ENCODE results near the gene GADL1. TPM values are rescaled to one million over a fixed set of nuclear protein-coding genes. Genes with fewer than 3 reads are reported as not detected.

Gene GADL1
- polyA plus RNA-seq, 3 donors, result 2.3 to 4.2 (median 4.1) TPM

DNA sequence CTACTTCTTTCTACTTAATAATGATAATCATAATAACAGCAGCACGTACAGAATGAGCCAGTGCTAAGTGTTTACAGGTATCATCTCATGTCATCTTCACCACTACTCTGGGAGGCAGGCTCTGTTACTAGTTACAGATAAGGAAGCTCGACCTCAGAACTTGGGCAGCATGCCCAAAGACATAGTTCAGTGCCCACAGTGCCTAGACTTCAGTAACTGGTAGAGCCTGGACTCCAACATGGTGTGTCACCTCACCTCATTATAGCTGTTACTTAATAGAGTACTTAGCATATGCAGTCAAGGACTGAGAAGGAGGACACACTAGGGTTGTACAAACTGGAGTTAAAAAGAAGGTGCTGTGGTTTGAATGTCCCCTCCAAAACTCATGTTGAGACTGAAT lies 7.6 kb downstream of the GADL1 start:
- no peak for DNase-seq

DNA sequence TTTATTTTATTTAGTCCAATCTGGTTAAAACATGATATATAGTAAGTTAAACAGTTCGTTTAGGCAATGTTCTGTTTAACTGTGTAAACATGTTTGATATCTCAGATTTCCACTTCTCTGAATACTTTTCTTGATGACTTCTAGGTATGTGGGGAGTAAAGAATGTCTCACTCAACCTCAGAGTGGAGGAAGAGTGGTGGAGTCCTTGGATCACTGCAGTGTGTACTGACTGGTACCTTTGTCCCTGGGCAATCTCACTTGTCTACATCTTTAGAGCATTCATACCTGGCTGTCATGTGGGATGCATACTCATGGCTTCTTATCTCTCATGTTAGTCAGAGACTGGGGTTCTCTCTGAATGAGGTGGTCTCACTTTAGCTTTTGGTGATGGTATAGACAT lies 15.6 kb downstream of the GADL1 start:
- DNase-seq, result no peak

DNA sequence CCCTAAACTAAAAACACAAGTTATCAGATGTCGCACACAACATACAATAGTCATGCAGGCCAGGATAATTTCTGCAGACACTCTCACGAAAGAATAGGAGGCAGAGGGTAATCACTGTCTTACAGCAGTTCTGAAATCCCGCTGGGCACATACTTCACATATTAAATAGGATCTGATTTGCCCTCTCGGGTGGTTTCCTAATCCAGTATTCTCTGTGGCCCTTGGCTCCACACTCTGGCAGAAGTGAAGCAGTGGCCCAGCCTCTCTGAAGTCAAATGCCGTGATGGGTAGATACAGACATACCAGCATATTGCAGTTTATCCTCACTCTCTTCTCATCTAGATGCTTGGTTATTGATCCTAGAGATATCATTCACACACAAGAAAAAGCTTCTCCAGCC lies 19.0 kb downstream of the GADL1 start:
- DNase-seq, result no peak

DNA sequence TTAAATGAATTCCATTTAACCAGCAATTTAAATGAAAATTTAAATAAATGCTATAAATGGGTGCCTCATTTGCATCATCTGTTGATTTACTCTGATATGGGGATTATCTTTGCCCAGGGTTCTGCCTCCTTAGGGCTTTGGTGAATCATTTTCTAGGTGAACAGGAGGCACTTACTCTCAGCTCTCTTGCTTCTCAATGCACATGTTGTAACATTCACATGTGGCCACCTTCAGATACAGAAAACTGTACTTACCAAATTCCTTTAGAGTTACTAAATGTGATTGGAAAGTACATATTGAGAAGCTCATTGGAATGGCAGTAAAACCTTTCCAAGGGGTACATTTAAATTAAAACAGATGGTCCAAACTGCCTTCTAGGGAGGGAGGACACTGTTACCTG lies 20.8 kb downstream of the GADL1 start:
- no peak for DNase-seq

DNA sequence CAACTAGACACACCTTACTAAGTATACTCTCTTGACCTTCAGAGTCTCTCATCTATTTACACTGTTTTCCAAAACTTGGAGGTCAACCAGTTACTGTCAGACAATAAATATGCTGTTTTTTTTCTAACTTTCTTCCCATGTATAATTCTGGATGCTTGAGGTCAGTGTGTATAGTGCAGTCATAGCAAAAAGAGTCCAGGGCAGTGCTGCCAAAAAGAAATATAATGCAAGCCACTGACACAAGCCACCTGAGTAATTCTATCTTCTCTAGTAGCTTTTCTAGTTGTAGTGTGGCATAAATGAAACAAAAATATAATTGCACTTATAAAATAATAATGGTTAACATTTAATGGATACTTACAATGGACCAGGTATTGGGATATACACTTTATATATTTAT lies 21.6 kb downstream of the GADL1 start:
- no peak for DNase-seq

DNA sequence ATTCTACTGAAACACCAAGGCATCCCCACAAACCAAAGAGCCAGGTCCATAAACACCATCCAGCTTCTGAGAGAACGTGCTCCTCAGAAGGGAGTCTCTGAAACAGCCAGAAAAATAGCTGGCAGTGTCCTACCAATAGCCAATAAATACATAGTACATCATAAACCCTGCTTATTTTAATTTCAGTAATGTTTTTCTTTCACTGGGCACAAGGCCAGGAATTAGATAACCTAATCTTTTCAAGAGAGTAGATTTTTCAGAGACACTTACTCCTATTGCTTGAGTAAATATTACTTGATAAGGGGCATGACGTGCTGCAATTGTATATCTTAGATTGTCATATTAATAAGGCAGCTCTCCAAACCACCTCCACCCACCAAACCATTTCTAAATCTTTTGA lies 22.7 kb downstream of the GADL1 start:
- DNase-seq, result no peak

DNA sequence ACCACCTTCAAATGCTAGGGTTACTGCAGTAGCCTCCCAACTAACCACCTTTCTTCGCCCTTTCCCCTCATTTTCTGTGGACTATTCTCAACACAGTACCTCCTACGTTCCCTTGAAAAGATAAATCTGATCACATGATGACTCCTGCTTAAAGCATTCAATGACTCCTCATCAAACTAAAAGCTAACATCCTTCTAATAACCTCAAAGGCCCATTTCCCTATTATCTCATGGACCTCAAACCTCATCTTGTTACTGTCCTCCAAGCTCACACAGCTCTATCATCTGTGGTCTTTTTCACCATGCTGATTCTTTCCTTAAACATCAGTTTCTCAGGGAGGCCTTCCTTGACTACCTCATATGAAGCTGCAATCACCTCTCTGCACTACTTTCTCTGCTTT lies 29.6 kb downstream of the GADL1 start:
- DNase-seq, result no peak

DNA sequence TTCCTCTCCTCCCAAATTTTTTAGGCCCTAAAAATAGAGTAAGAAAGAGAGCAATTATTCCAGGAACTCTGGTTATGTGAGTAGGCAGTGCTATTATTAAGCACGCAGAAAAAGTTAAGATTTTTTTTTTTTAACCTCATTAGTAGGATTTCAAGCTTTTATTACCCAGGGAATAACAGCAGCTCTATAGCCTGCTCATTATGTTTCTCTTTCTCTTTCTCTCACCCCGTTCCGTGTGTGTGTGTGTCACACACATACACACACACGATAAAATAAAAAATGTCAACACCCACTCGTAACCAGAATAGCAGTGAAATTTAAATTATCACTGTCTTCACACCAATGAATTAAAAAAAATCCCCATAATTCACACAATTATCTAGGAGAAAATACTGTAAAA lies 30.3 kb downstream of the GADL1 start:
- no peak for DNase-seq

DNA sequence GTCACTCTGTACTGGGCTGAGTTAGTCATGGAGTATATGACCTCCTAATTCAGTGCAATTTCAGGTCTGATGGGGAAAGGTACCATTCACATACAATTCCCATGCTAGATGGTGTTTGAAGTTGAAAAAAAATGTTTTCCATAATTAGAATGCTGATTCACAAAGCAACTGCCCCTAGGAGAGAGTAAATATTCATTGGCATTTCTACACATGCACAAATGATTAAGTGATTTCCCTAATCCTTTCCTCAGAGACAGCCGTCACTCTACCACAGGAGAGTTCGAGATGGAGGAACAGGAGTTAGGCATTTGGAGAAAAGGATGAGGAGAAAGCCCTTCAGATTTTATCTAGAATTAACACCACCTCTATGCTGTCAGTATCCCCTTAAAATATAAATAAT lies 32.5 kb downstream of the GADL1 start:
- DNase-seq, result no peak

DNA sequence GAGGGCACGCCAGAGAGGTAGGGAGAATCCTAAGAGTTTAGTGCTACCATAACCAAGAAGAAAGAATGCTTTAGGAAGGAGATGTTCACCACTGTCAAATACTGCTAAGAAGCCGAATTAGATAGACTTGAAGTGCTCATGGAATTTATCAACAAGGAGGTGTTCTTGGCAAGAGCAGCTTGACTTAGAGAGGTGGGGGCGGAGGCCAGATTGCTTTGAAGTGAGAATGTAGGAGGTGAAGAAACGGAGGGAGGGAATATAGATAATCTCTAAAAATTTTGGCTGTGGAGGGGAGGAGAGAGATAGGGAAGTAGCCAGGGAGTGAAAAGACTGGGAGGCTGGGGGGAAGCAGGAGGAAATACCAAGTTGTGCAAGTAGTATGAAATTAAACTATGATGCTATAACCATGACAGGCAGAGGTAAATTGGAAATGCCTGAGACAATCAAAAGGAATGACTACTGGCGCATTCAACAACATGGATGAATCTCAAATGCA lies 35.5 kb downstream of the GADL1 start:
- no peak for DNase-seq

DNA sequence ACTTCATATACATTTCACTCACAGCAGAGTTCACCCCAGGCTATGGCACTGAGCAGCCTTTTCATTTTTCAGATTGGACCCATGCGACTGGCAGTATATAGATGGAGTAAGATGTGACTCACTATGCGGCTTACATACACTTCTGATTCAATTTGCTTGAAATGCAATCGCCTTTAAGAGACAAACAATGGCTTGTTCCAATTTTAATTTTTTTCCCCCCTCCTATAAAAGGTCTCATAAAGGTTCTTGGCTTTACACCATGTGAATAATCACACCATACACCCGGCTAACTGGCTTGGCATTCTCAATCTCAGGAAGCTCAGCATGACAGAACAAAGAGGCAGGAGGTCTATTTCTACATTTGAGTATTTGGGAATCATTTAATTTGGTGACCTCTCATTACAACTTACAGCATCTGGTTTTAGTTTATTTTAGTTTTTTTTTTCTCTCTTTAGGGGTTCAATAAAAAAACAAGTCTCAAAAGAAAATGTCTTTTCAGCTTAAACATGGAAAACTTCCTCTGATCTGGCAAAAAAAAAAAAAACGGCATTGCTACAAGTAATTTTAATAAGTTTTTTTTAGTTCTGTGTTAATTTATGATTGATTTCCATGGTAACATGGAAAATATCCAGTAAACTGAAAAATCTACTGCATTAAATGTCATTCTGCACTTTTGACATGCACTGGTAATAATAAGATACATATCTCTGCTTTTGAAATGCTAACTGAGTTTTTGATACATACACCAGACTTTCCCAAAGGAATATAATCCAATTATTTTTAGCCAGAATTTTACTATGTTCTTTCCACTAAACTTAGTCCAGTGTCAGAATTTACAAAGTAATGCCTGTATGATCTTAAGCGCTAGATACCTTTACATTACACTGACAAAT lies 38.8 kb downstream of the GADL1 start:
- peak; percentile 19 for DNase-seq

DNA sequence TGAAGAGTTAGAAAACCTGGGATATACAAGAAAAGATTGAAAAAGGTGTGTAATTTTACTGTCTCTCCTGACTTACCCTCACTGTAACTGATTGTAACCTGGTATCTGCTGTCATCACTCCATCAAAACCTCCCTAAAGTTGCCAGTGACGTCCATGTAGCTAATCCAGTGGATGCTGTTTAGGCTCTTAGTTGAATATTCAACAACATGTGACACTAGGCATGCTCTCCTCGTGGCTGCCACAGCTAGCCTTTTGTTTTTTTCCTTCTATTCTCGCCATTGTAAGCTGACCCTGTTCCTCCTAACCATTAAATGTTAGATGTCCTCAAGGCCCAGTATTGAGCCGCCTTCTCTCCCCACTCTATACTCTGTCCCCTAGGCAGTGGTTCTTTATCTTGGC lies 41.6 kb downstream of the GADL1 start:
- DNase-seq, result no peak

DNA sequence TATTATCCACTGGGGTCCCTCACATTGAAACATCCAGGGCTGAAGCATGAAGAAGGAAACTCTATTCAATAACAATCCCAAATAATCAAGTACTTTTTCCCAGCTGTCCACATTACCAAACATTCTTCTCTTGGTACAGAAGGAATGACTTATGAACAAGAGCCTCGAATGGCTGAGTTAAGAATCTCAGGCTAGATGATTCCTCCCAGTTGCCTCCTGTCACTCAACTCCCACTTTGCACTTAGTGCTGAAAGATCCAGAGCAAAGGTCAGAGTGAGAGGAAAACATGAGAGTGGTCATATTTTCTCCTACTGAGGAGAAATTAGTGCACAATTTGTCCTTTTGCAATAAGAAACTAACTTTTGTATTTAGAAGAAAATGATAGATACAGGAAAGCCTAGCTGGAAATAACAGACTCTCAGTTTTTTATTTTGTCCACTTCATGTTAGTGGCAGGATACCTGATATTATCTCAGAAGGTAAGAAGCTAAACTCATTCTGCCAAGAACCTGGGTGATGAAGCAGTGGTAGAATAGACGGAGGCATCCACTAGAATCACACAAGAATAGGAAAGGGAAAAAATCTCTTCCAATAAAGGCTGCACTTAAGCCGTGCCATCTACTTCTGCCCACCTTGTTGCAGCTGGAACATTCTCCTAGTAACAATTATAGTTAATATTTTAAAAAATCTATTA lies 46.2 kb downstream of the GADL1 start:
- DNase-seq, result no peak

DNA sequence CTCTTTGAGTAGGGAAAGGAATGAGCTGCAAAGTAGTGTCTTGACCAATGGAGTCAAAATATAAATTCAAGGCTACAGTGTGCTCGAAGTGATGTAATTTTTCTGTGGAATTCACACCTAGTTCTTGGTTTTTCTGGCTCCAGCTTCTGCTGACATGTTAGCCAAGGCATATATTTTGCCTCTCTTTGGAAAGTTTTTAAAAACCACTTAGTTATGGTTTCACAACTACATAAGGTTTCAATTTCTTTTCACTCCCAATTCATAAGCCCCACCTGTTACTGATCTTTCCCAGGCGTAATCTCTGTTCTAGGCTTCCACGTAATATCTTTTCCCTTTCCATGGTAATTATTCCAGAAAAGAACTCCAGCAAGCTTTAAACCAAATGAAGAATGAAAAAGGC lies 46.9 kb downstream of the GADL1 start:
- no peak for DNase-seq

DNA sequence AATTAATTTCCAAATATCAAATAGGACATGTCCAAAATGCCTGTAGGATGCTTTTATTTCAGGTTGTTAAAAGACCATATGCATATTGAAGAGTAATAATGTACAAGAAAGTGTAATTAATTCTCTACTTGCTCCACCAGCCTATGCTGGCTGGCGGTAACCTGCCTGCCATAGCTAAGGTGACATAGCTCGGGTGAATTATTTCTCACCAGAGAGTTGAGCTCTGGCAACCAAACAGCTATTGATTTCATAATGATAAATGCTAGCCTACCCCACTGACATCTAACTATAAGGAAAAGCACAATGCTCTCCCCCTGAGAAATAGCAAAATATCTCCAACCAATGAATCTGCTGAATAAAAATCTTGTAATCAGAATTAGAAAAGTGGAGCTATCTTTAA lies 48.9 kb downstream of the GADL1 start:
- no peak for DNase-seq

DNA sequence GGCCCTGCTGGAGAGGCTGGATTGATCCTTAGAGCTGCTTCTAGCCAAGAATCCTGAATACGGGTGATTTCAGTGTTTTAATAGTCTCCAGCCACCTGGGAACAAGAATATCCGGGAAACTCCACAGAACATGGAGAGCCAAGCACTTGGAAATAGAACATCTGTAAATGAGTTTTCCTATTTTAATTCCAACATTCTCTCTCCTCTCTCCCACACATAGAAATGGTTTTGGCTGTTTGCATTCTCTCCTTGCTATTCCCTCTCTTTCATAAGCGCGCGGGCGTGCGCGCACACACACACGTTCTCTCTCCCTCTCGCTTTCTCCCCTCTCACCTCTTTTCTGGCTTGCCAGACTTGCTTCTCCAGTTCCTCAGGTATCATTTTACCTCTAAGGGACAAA lies 50.6 kb downstream of the GADL1 start:
- no peak for DNase-seq

DNA sequence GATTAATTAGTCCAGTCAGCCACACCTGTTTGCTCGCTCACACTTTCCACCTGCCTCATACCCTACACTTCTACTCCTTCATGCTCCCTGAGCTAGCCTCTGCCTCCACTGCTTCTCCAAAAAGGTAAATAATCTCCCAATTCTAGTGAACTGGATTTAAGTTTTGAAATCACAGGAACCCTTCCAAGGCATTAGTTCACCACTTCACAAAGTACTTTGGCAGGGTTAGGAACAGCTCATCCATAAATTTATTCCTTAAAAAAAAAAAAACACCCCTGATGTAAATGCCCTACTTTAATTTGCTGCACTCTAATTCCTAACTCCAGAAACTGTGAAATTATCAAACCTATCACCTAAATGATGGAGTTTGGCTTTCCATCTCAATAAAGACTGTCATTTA lies 58.3 kb downstream of the GADL1 start:
- DNase-seq, result no peak

DNA sequence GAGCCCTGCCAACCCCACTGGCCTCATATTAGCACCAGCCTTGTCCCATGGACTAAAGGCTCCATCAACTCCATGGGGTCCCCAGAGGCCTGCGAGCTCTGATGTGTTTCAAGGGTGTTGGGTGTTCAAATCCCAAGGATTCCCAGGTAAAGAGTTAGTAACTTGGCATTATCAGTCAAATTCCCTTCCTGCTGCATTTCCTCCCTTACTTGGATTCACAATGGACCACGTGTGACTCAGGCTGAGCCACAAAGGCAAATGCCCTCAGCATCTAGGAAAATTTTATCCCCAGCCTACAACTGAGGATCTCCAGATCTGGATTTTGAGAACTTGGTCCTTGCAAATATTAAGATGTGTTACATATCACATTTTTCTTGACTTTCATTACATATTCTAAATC lies 58.8 kb downstream of the GADL1 start:
- no peak for DNase-seq

DNA sequence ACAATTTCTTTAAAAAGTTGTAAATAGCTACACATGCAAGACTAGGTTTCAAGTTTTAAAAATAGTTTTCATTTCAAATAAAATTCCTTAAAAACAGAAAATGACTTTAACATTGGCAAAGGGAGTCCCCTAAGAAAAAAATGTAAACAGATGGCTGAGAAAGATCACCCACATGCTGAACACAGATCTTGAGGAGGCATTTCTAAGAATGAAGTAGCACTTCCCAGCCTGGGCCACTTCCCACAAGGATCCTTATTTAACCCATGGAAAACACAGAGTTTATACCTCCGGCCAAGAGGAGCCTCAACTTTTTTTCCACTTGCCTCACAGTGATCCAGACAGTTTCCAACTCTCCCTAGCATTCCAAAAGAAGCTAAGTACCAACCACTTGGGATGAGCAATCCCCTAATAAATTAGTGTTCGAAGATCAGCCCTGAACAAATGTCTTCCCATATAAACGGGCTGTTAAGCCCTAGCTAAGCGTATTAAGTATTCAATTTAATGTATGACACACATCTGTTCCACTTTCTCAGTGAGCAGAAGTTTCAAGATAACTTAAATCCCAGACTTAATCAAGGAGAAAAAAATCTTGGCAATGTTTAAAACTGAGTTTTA lies 61.4 kb downstream of the GADL1 start:
- DNase-seq, result no peak

DNA sequence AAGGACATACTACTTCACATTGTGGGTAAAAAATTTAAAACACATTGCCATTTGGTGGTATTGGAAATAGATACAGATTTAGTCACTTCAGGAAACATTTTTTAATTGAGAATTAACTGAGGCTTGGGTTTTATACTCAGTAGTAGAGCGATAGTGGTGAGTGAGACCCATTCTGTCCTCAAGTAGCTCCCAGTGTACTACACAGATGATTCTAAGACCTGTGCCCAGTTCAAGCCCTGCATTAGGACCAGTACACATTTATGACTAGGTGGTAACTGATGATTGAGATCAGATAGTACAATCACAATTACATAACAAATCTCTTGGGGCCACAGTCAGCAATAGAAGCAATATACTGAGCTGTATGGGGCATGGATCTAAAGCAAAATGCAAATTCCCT lies 67.4 kb downstream of the GADL1 start:
- no peak for DNase-seq

DNA sequence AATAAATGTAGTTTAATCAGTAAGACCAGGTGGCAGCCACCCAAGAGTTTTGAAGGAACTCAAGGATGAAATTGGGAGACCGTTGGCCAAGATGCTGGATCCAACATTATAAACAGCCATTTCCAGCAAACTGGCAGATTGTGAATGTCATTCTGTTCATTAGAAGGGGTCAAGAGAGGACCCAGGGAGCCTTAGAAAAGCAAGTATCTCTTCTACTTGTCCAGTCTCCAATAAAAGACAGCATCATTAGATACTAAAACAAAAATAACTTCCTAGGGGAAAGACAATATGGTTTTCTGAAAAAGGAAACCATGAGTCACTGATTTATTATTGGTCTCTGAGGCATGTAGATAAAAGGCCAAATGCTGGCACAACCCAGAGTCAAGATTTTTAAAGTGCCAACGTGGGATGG lies 67.9 kb downstream of the GADL1 start:
- DNase-seq, result no peak

DNA sequence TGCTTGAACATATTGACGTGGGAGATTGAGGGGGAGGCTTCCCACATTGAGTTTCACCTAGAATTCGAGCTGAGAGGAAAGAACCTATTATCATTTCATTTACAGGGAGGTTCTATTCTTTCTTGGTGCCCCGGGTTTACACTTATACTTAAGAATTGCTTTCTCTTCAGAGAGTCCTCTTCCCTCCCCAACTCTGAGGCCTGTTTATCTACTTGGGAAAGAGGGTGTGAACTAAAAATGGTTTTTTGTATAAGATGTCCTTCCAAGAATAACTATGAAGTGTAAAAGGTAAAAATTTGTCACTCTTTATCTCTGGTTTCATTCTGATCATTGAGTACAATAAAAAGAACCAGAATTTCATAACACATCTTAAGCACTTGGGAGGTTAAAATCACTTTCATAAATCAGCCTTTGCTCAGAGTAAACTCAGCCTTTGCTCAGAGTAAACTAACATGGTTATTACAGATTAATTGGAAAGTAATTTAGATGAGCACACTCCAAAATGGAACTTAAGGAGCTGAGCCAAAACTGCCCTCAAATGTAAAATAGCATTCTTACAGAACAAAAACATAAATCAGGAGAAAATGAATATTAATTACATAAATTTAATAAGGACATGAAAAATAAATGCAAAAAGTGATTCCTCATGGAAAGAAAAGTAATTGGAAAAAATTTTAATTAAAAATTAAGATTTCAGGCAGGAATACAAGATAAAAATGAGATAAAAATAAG lies 75.2 kb downstream of the GADL1 start:
- no peak for DNase-seq

All from renal pelvis (tissue), 4 donors.